Measurements from ENCODE around the gene SH3GL1. TPM values are rescaled to one million over a fixed set of nuclear protein-coding genes. Genes with fewer than 3 reads are reported as not detected.
A peak's percentile ranks its signal among the peaks of the same experiment; 100 is the strongest.

SH3GL1 gene
- total and polyA plus RNA-seq, 9 of the 15 experiments (the other 6 are each of a cell fraction or from before 2014, with no cell fraction given): 1.7 to 75.3 (median 25.7) TPM

DNA sequence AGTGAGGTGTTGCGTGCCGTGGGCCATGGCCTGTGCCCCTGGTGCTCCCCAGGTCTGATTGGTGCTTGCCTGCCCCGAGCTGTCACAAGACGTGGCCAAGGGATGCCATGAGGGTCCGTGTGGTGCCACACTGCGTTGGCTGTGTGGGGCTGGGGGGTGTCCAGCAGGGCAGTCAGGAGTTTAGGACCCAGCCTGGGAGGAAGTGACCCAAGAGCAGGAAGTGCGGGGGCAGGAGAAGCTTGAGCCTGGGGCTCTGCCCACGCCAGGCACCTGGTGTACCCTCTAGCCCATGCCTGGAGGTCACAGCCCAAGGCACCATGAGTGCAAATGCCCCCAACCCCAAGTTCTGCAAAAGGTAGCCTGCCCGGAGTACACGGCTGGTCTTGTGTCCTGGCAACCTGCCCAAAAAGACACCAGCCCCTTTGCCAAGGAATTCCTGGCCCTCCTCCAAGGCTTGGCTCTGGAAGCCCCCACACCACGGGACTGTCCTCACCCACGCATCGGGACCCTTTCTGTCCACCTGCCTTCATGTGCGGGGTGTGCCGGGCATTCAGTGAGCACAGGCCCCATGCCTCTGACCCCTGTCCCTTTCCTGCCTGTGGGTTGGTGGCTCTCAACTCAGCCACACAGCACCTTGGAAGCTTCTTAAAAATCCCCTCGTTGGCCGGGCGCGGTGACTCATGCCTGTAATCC, 32.1 kb downstream of the SH3GL1 start:
- BruUV-seq (replicated peaks): no TSS peak
- no peak for DNase-seq (ENCODE audit: extremely low read depth in 1 of 4, low spot score in 3 of 4)
- Histone ChIP-seq H2AFZ (ENCODE audit: low read depth, low read length) (no peak overlapping the region), H3K9ac (ENCODE audit: insufficient read depth in 1 of 2, low read depth in 2 of 2, low read length in 2 of 2) (peak overlapping the region in 1 of 2 experiments; percentile 84; a peak in 2 of 4 replicates), H3K79me2 (ENCODE audit: control insufficient read depth, insufficient read depth, low read length) (peaks cover 64% of the 10 kb centered on the region), H3K27ac (ENCODE audit: extremely low read depth, low read depth, low read length) (peak overlapping the region; percentile 39; the same call in 2 of the 3 replicates), H3K9me3 (replicated peaks; ENCODE audit: control insufficient read depth, insufficient read depth, low read depth, low read length) (no peaks in the 10 kb centered on the region), H3K27me3 (ENCODE audit: control insufficient read depth in 2 of 2, insufficient read depth in 2 of 2, low read length in 2 of 2) (no peaks in the 10 kb centered on the region), H3K4me3 (no peak overlapping the region), H3K4me2 (ENCODE audit: insufficient read depth, low read length) (no peak overlapping the region), H3K36me3 (ENCODE audit: control insufficient read depth, insufficient read depth, low read length) (peaks cover 77% of the 10 kb centered on the region; the same call in 2 of the 3 replicates), H3K9me1 (ENCODE audit: control insufficient read depth, insufficient read depth, low read length) (no peaks in the 10 kb centered on the region), H4K20me1 (replicated peaks; ENCODE audit: control insufficient read depth, insufficient read depth, low read length) (no peaks in the 10 kb centered on the region; the same call in 1 of the 2 replicates), H3K4me1 (replicated peaks in 1 of 2; ENCODE audit: control insufficient read depth in 2 of 2, insufficient read depth in 2 of 2, low read length in 2 of 2) (peaks cover 38 to 84% of the 10 kb centered on the region in 2 experiments)
- intact Hi-C loops (cut with micrococcal nuclease): no loop called here
- ChIA-PET CTCF (ENCODE audit: low intra/inter-chr PET ratio) (no interaction called here), POLR2A (interaction anchor here (3.6 kb wide), 1 partner anchor 11 kb away, joined by 18 read pairs; no protein-coding TSS in a partner anchor)
- in situ Hi-C loops (cut with MboI): no loop called here
- ATAC-seq: no peak
- FAIRE-seq: no peak
- 76% methylated on average over 15 of the region's 19 CpGs for WGBS (ENCODE audit: insufficient coverage, low coverage, missing lambda C conversion rate)
- TF ChIP-seq, protein P1, sequence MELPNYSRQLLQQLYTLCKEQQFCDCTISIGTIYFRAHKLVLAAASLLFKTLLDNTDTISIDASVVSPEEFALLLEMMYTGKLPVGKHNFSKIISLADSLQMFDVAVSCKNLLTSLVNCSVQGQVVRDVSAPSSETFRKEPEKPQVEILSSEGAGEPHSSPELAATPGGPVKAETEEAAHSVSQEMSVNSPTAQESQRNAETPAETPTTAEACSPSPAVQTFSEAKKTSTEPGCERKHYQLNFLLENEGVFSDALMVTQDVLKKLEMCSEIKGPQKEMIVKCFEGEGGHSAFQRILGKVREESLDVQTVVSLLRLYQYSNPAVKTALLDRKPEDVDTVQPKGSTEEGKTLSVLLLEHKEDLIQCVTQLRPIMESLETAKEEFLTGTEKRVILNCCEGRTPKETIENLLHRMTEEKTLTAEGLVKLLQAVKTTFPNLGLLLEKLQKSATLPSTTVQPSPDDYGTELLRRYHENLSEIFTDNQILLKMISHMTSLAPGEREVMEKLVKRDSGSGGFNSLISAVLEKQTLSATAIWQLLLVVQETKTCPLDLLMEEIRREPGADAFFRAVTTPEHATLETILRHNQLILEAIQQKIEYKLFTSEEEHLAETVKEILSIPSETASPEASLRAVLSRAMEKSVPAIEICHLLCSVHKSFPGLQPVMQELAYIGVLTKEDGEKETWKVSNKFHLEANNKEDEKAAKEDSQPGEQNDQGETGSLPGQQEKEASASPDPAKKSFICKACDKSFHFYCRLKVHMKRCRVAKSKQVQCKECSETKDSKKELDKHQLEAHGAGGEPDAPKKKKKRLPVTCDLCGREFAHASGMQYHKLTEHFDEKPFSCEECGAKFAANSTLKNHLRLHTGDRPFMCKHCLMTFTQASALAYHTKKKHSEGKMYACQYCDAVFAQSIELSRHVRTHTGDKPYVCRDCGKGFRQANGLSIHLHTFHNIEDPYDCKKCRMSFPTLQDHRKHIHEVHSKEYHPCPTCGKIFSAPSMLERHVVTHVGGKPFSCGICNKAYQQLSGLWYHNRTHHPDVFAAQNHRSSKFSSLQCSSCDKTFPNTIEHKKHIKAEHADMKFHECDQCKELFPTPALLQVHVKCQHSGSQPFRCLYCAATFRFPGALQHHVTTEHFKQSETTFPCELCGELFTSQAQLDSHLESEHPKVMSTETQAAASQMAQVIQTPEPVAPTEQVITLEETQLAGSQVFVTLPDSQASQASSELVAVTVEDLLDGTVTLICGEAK (IDR thresholded peaks at IDR 0.05): no peak
- TF ChIP-seq, protein P1 (CRISPR knock-in tag; IDR thresholded peaks at IDR 0.05): no peak
- no peak for TF ChIP-seq RUNX1 (IDR thresholded peaks at IDR 0.05; ENCODE audit: low read depth)
- no peak for TF ChIP-seq KLF1 (tag; IDR thresholded peaks at IDR 0.05)
- TF ChIP-seq MEIS2 (IDR thresholded peaks at IDR 0.05; ENCODE audit: partially characterized antibody): no peak
- 0 out of 4 replicates have a peak, but pooled peaks of 1 of the 2 experiments have one; percentile 21 for TF ChIP-seq TEAD1 (CRISPR knock-in tag; IDR thresholded peaks at IDR 0.05)
- TF ChIP-seq, protein P2, sequence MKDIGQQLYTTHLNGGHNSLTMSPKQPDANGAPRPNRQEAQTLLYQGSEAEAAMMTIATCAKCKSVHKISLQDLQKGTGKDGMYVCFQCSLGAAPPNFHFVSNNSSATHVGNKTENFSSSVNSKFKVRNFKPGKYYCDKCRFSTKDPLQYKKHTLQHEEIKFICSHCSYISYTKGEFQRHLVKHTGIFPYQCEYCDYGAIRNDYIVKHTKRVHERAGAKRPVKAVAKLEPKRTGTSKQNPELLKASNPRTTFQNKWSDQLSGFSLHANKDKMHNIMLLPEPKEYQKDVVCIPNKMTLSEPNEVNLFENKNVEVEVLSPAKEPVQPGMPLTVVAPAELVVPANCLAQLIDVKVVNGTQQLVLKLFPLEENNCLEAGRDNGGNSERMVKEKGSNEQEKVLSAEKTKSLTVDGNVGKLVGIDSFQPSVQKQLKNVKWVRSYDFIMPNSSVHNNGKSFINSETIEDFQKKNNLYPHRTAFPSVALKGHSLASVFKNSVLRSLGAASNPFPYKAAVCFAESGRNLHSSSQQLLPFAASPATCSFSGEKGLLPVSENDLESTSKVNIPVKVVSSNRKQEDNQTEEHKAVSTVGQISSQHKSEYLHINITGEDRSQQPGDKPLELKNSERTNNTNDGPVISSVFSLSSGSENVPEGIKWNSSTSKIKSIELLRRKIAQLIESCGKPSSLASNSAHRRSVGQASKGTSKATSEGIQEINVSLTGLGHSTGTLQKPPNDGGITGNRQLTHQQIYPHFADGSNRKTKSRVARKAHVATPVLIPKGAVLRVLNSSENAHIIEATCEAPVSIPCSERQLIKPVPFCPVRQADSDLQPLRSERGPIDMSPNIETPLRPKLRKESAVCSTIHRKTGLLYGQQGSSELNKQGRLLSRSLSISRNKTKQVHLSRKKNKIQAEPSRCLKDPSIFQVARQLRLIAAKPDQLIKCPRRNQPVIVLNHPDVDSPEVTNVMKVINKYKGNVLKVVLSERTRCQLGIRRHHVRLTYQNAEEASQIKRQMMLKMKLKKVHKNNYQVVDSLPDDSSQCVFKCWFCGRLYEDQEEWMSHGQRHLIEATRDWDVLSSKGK (CRISPR knock-in tag; IDR thresholded peaks at IDR 0.05): no peak
- TF ChIP-seq FOSL1 (tag; conservative IDR thresholded peaks at IDR 0.05): no peak

All from K562 (cell line).